ENCODE data around the gene CNTN5.

GRCh38 chr11:99634581-99634980 is 613.8 kb downstream of the CNTN5 start:
- no peak for TF ChIP-seq POLR2A (IDR thresholded peaks at IDR 0.05)
- no peak for TF ChIP-seq CTCF (IDR thresholded peaks at IDR 0.05)
